GM12892 (cell line): ENCODE data around the gene XPO6.
A peak's percentile ranks its signal among the peaks of the same experiment; 100 is the strongest.

Source experiments
- POLR2A ChIP-seq: IDR thresholded peaks from 2 replicates; pipeline ENCODE4 v1.6.1; 2011; ENCODE audit warnings: low read depth, low read length, control low read depth
- POLR2AphosphoS5 ChIP-seq: IDR thresholded peaks from 2 replicates; pipeline ENCODE4 v1.6.1; 2011; ENCODE audit warnings: low read depth, low read length, control low read depth
- TAF1 ChIP-seq: IDR thresholded peaks from 2 replicates; pipeline ENCODE4 v1.6.1; 2011; ENCODE audit warnings: low read depth, mild to moderate bottlenecking, control low read depth, low read length, borderline replicate concordance

GRCh38 chr16:28166394-28167208 lies 45.2 kb downstream of the XPO6 start:
- TF ChIP-seq POLR2A, result no peak
- TF ChIP-seq POLR2AphosphoS5, result peak; percentile 33; the same call in 1 of the 2 replicates
- no peak for TF ChIP-seq TAF1
